Subcutaneous adipose tissue (tissue), 4 donors: Measurements from ENCODE around the gene GALNT3. TPM values are rescaled to one million over a fixed set of nuclear protein-coding genes. Genes with fewer than 3 reads are reported as not detected.

Experiments used
- CTCF ChIP-seq: fragments of 450-650 bp; IDR thresholded peaks from one replicate; pipeline ENCODE4 v1.5.1; 2016; ENCODE audit warnings: low read depth, mild to moderate bottlenecking, control low read depth, antibody characterized with exemption, moderate library complexity
- total RNA-seq, 4 donors: library from RNA; depleted of rRNA; stranded (reverse); fragments of >200 nt; gene quantifications; one replicate each; pipeline ENCODE4 v1.1.0, GENCODE V29; 2016

Gene GALNT3
- total RNA-seq, 4 donors from 2014 or later, result 0.33 to 5.5 (median 3.5) TPM

- TF ChIP-seq CTCF, result no peak
Observed at GRCh38 chr2:165725421-165725820, 68.6 kb downstream of the GALNT3 start.

GRCh38 chr2:165720511-165720910 lies 73.5 kb downstream of the GALNT3 start:
- no peak for TF ChIP-seq CTCF

- TF ChIP-seq CTCF, result no peak
Observed at GRCh38 chr2:165718610-165719210, 75.3 kb downstream of the GALNT3 start.

- TF ChIP-seq CTCF, result no peak
Observed at GRCh38 chr2:165716091-165716490, 78.0 kb downstream of the GALNT3 start.

GRCh38 chr2:165706960-165707487 lies 87.0 kb downstream of the GALNT3 start:
- TF ChIP-seq CTCF, result no peak

GRCh38 chr2:165701147-165701546 lies 92.9 kb downstream of the GALNT3 start:
- no peak for TF ChIP-seq CTCF

GRCh38 chr2:165700531-165700930 lies 93.5 kb downstream of the GALNT3 start:
- no peak for TF ChIP-seq CTCF
